Measurements from ENCODE around the gene TMEM209.
"Not testable (repeated sequence)": the region's sequence is repeated elsewhere in the genome, so short reads cannot be mapped to it uniquely, and the experiment has no call there.

The TMEM209 gene

GRCh38 chr7:130228840-130229502 is 23.8 kb upstream of the TMEM209 start:
- no peak overlapping the region for H2AFZ ChIP-seq (ENCODE audit: low read depth, low read length)
- no peaks in the 10 kb centered on the region for H3K36me3 ChIP-seq (ENCODE audit: insufficient read depth, low read length)
- H3K9me3 ChIP-seq (ENCODE audit: low read length) = peaks cover 2% of the 10 kb centered on the region
- no peaks in the 10 kb centered on the region for H3K27me3 ChIP-seq (ENCODE audit: insufficient read depth, low read length)
- peaks cover 18% of the 10 kb centered on the region for H3K4me1 ChIP-seq (ENCODE audit: insufficient read depth, low read length)
- H3K4me3 ChIP-seq (ENCODE audit: low read length) = no peak overlapping the region

- H3K4me3 ChIP-seq (ENCODE audit: low read length) = no peak overlapping the region
- no peaks in the 10 kb centered on the region for H3K27me3 ChIP-seq (ENCODE audit: insufficient read depth, low read length)
- H2AFZ ChIP-seq (ENCODE audit: low read depth, low read length) = no peak overlapping the region
- H3K9me3 ChIP-seq (ENCODE audit: low read length) = peaks cover 2% of the 10 kb centered on the region
- H3K36me3 ChIP-seq (ENCODE audit: insufficient read depth, low read length) = no peaks in the 10 kb centered on the region
- peaks cover 18% of the 10 kb centered on the region for H3K4me1 ChIP-seq (ENCODE audit: insufficient read depth, low read length)
These were observed 22.8 kb upstream of the TMEM209 start for GRCh38 chr7:130227883-130228575.

DNA sequence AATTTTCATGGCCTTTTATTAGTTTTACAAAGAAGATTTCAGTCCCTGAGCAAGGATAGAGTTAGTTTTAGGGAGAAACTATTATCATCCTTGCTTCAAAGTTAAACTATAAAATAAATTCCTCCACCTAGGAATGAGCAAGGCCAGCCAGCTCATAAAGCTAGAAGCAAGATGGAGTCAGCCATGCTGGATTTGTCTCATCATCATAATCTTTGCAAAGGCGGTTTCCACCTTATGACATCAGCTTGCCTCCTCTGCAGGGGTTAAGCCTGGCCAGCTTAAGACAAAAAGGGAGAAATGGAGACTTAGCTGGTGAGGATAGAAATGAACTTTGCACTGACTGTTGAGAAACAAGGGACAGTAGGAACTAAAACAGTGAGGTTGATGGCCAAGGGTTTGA is 21.1 kb upstream of the TMEM209 start:
- peaks cover 2% of the 10 kb centered on the region for H3K9me3 ChIP-seq (ENCODE audit: low read length)
- no peaks in the 10 kb centered on the region for H3K27me3 ChIP-seq (ENCODE audit: insufficient read depth, low read length)
- no peak overlapping the region for H3K4me3 ChIP-seq (ENCODE audit: low read length)
- peaks cover 10% of the 10 kb centered on the region for H3K4me1 ChIP-seq (ENCODE audit: insufficient read depth, low read length)
- no peak overlapping the region for H2AFZ ChIP-seq (ENCODE audit: low read depth, low read length)
- no peaks in the 10 kb centered on the region for H3K36me3 ChIP-seq (ENCODE audit: insufficient read depth, low read length)

- H3K4me3 ChIP-seq (ENCODE audit: low read length); H3K9me3 ChIP-seq (ENCODE audit: low read length); H2AFZ ChIP-seq (ENCODE audit: low read depth, low read length); H3K27me3 ChIP-seq (ENCODE audit: insufficient read depth, low read length); H3K36me3 ChIP-seq (ENCODE audit: insufficient read depth, low read length): not testable (repeated sequence)
- H3K4me1 ChIP-seq (ENCODE audit: insufficient read depth, low read length) = peaks cover 10% of the 10 kb centered on the region
These were observed 19.7 kb upstream of the TMEM209 start for GRCh38 chr7:130224923-130225322.

- Histone ChIP-seq H3K4me3 (ENCODE audit: low read length) (no peak overlapping the region), H3K9me3 (ENCODE audit: low read length) (peaks cover 2% of the 10 kb centered on the region), H3K4me1 (ENCODE audit: insufficient read depth, low read length) (peaks cover 10% of the 10 kb centered on the region), H3K36me3 (ENCODE audit: insufficient read depth, low read length) (no peaks in the 10 kb centered on the region), H3K27me3 (ENCODE audit: insufficient read depth, low read length) (no peaks in the 10 kb centered on the region), H2AFZ (ENCODE audit: low read depth, low read length) (no peak overlapping the region)
These were observed 19.0 kb upstream of the TMEM209 start for GRCh38 chr7:130224210-130224609.

- Histone ChIP-seq H3K27me3 (ENCODE audit: insufficient read depth, low read length) (no peaks in the 10 kb centered on the region), H3K9me3 (ENCODE audit: low read length) (peaks cover 2% of the 10 kb centered on the region), H3K36me3 (ENCODE audit: insufficient read depth, low read length) (no peaks in the 10 kb centered on the region), H2AFZ (ENCODE audit: low read depth, low read length) (no peak overlapping the region), H3K4me1 (ENCODE audit: insufficient read depth, low read length) (peaks cover 4% of the 10 kb centered on the region), H3K4me3 (ENCODE audit: low read length) (no peak overlapping the region)
These were observed 18.4 kb upstream of the TMEM209 start for GRCh38 chr7:130223646-130224045.

GRCh38 chr7:130221746-130222145 is 16.5 kb upstream of the TMEM209 start:
- Histone ChIP-seq H3K4me3 (ENCODE audit: low read length) (no peak overlapping the region), H3K36me3 (ENCODE audit: insufficient read depth, low read length) (no peaks in the 10 kb centered on the region), H2AFZ (ENCODE audit: low read depth, low read length) (no peak overlapping the region), H3K4me1 (ENCODE audit: insufficient read depth, low read length) (no peaks in the 10 kb centered on the region), H3K9me3 (ENCODE audit: low read length) (peaks cover 2% of the 10 kb centered on the region), H3K27me3 (ENCODE audit: insufficient read depth, low read length) (no peaks in the 10 kb centered on the region)

GRCh38 chr7:130219871-130220270 is 14.7 kb upstream of the TMEM209 start:
- no peaks in the 10 kb centered on the region for H3K36me3 ChIP-seq (ENCODE audit: insufficient read depth, low read length)
- no peaks in the 10 kb centered on the region for H3K27me3 ChIP-seq (ENCODE audit: insufficient read depth, low read length)
- H3K9me3 ChIP-seq (ENCODE audit: low read length) = peaks cover 3% of the 10 kb centered on the region
- H2AFZ ChIP-seq (ENCODE audit: low read depth, low read length) = no peak overlapping the region
- H3K4me1 ChIP-seq (ENCODE audit: insufficient read depth, low read length) = no peaks in the 10 kb centered on the region
- no peak overlapping the region for H3K4me3 ChIP-seq (ENCODE audit: low read length)

- no peaks in the 10 kb centered on the region for H3K36me3 ChIP-seq (ENCODE audit: insufficient read depth, low read length)
- H2AFZ ChIP-seq (ENCODE audit: low read depth, low read length) = no peak overlapping the region
- no peaks in the 10 kb centered on the region for H3K4me1 ChIP-seq (ENCODE audit: insufficient read depth, low read length)
- H3K9me3 ChIP-seq (ENCODE audit: low read length) = peaks cover 3% of the 10 kb centered on the region
- no peaks in the 10 kb centered on the region for H3K27me3 ChIP-seq (ENCODE audit: insufficient read depth, low read length)
- no peak overlapping the region for H3K4me3 ChIP-seq (ENCODE audit: low read length)
These were observed 13.8 kb upstream of the TMEM209 start for GRCh38 chr7:130218806-130219620.

- H3K9me3 ChIP-seq (ENCODE audit: low read length) = peaks cover 3% of the 10 kb centered on the region
- H3K4me1 ChIP-seq (ENCODE audit: insufficient read depth, low read length) = no peaks in the 10 kb centered on the region
- H3K27me3 ChIP-seq (ENCODE audit: insufficient read depth, low read length) = no peaks in the 10 kb centered on the region
- no peak overlapping the region for H3K4me3 ChIP-seq (ENCODE audit: low read length)
- no peak overlapping the region for H2AFZ ChIP-seq (ENCODE audit: low read depth, low read length)
- H3K36me3 ChIP-seq (ENCODE audit: insufficient read depth, low read length) = no peaks in the 10 kb centered on the region
These were observed 11.5 kb upstream of the TMEM209 start for GRCh38 chr7:130216750-130217149.

DNA sequence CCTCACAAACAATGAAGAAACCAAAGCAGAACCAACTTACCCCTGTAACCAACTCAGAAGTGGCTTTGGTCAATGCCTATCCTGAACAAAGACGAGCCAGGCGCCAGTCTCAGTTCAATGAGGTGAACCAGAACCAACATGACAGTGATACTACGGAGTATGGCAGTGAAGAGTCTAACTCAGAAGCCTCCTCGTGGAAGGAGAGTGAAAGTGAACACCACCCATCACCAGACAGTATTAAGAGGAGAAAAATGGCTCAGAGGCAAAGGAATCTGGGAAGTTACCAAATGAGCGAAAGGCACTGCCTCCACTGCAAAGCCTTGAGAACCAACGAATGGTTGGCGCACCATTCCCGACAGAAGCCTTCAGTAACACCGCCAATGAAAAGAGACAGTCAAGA is 10.8 kb upstream of the TMEM209 start:
- Histone ChIP-seq H3K36me3 (ENCODE audit: insufficient read depth, low read length) (no peaks in the 10 kb centered on the region), H3K9me3 (ENCODE audit: low read length) (peaks cover 3% of the 10 kb centered on the region), H3K27me3 (ENCODE audit: insufficient read depth, low read length) (no peaks in the 10 kb centered on the region), H3K4me3 (ENCODE audit: low read length) (no peak overlapping the region), H2AFZ (ENCODE audit: low read depth, low read length) (no peak overlapping the region), H3K4me1 (ENCODE audit: insufficient read depth, low read length) (no peaks in the 10 kb centered on the region)

DNA sequence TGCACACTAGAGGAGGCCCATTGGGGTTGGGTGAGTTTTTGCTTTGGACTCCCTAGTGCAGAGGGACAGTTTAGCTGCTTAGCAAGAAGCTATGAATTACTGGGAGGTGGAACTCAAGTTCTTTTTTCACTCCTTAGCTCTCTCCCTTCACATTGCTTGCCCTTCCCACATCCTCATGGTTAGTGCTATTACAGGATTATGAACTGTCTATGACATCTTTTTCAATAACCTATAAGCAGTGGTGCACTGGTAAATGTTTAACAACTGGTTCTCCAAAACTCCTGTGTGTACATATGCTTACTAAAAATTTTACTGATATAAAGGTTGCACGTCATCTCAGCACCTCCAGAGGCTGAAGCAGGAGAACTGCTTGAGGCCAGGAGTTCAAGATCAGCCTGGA is 8.6 kb upstream of the TMEM209 start:
- Histone ChIP-seq H3K9me3 (ENCODE audit: low read length) (peaks cover 3% of the 10 kb centered on the region), H2AFZ (ENCODE audit: low read depth, low read length) (no peak overlapping the region), H3K4me1 (ENCODE audit: insufficient read depth, low read length) (no peaks in the 10 kb centered on the region), H3K36me3 (ENCODE audit: insufficient read depth, low read length) (no peaks in the 10 kb centered on the region), H3K4me3 (ENCODE audit: low read length) (no peak overlapping the region), H3K27me3 (ENCODE audit: insufficient read depth, low read length) (no peaks in the 10 kb centered on the region)

- Histone ChIP-seq H3K9me3 (ENCODE audit: low read length) (no peaks in the 10 kb centered on the region), H3K4me1 (ENCODE audit: insufficient read depth, low read length) (peaks cover 4% of the 10 kb centered on the region), H3K36me3 (ENCODE audit: insufficient read depth, low read length) (no peaks in the 10 kb centered on the region), H2AFZ (ENCODE audit: low read depth, low read length) (no peak overlapping the region), H3K27me3 (ENCODE audit: insufficient read depth, low read length) (no peaks in the 10 kb centered on the region), H3K4me3 (ENCODE audit: low read length) (no peak overlapping the region)
These were observed 5.2 kb upstream of the TMEM209 start for GRCh38 chr7:130210181-130210935.
